ENCODE results near the gene HTR3A. TPM values are rescaled to one million over a fixed set of nuclear protein-coding genes. Genes with fewer than 3 reads are reported as not detected.

Gene HTR3A
- total RNA-seq, 2 donors from 2014 or later = not detected

DNA sequence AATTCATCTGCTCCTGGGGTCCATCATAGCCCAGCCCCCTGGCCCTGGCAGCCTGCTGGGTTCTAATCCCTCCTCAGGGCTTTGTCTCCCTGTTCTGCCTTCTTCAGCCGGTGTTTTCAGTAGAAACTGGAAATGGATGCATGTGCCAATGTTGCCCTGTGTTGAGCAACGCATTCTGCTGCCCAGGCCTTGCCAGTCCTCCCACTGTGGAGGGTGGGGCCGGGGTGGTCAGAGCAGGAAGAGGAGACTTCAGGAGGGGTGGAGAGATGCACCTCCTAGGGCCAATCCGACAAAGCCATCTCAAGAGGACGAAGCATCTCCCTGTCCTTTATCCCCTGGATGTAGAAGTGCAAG lies 57.0 kb downstream of the HTR3A start:
- no peak overlapping the region for H3K4me3 ChIP-seq
- ATAC-seq (ENCODE audit: insufficient number of reproducible peaks, low FRiP score, low read depth) (no peak), DNase-seq (ENCODE audit: low spot score) (no peak)
- no peaks in the 10 kb centered on the region for H3K36me3 ChIP-seq
- no peaks in the 10 kb centered on the region for H3K9me3 ChIP-seq
- peaks cover 2 to 12% of the 10 kb centered on the region in 2 donors for H3K4me1 ChIP-seq (ENCODE audit: control insufficient read depth in 1 of 2, low read depth in 2 of 2)
- no peak overlapping the region for H3K27ac ChIP-seq
- TF ChIP-seq, protein P1, sequence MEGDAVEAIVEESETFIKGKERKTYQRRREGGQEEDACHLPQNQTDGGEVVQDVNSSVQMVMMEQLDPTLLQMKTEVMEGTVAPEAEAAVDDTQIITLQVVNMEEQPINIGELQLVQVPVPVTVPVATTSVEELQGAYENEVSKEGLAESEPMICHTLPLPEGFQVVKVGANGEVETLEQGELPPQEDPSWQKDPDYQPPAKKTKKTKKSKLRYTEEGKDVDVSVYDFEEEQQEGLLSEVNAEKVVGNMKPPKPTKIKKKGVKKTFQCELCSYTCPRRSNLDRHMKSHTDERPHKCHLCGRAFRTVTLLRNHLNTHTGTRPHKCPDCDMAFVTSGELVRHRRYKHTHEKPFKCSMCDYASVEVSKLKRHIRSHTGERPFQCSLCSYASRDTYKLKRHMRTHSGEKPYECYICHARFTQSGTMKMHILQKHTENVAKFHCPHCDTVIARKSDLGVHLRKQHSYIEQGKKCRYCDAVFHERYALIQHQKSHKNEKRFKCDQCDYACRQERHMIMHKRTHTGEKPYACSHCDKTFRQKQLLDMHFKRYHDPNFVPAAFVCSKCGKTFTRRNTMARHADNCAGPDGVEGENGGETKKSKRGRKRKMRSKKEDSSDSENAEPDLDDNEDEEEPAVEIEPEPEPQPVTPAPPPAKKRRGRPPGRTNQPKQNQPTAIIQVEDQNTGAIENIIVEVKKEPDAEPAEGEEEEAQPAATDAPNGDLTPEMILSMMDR (IDR thresholded peaks at IDR 0.05) = no peak
- H3K27me3 ChIP-seq (replicated peaks; ENCODE audit: insufficient read depth) = no peaks in the 10 kb centered on the region

DNA sequence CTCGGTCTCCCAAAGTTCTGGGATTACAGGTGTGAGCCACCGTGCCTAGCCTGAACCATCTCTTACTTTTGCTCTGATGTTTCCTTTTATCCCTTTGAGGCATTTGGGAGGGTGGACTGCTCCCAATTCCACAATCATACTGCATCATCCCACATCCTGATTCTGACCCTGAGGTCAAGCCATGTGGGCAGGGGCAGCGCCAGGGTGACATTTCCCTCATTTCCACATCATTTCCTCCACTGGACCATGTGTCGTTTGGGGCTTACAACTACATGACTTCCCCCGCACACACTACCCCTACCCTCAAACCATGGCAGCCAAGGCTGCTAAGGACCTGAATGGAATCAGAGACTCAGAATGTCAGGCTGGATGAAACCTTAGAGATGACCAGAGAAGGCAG lies 58.2 kb downstream of the HTR3A start:
- no peaks in the 10 kb centered on the region for H3K36me3 ChIP-seq
- no peak overlapping the region for H3K4me3 ChIP-seq
- H3K9me3 ChIP-seq = no peaks in the 10 kb centered on the region
- H3K27ac ChIP-seq = no peak overlapping the region
- ATAC-seq (ENCODE audit: insufficient number of reproducible peaks, low FRiP score, low read depth) (no peak), DNase-seq (ENCODE audit: low spot score) (no peak)
- peaks cover 3 to 22% of the 10 kb centered on the region in 2 donors for H3K4me1 ChIP-seq (ENCODE audit: control insufficient read depth in 1 of 2, low read depth in 2 of 2)
- H3K27me3 ChIP-seq (replicated peaks; ENCODE audit: insufficient read depth) = no peaks in the 10 kb centered on the region
- TF ChIP-seq, protein P1 (IDR thresholded peaks at IDR 0.05) = no peak

DNA sequence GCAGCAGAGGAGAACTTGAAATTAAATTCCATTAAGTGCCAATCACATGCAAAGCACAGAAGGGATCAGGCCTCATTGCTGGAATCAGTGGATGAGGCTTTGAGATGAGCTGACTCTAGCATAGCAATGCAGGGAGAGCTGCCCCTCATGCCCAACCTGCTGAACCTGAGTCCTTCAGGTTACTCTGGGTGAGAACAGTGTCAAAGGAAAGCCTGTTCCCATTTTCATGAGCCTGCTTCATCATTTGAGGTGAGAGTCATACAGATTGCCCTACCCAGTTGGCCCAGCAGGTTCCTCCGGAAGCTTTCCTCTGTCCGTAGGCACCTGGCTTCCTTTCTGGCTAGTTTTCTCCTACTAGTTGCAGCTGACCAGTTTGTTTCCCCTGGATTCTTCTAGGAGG lies 58.7 kb downstream of the HTR3A start:
- no peak overlapping the region for H3K27ac ChIP-seq
- no peaks in the 10 kb centered on the region for H3K36me3 ChIP-seq
- no peak for DNase-seq (ENCODE audit: low spot score)
- no peaks in the 10 kb centered on the region for H3K9me3 ChIP-seq
- TF ChIP-seq, protein P1 (IDR thresholded peaks at IDR 0.05) = no peak
- H3K27me3 ChIP-seq (replicated peaks; ENCODE audit: insufficient read depth) = no peaks in the 10 kb centered on the region
- no peak overlapping the region for H3K4me3 ChIP-seq
- H3K4me1 ChIP-seq (ENCODE audit: control insufficient read depth in 1 of 2, low read depth in 2 of 2) = peaks cover 3 to 22% of the 10 kb centered on the region in 2 donors
- ATAC-seq (ENCODE audit: insufficient number of reproducible peaks, low FRiP score, low read depth) = no peak

DNA sequence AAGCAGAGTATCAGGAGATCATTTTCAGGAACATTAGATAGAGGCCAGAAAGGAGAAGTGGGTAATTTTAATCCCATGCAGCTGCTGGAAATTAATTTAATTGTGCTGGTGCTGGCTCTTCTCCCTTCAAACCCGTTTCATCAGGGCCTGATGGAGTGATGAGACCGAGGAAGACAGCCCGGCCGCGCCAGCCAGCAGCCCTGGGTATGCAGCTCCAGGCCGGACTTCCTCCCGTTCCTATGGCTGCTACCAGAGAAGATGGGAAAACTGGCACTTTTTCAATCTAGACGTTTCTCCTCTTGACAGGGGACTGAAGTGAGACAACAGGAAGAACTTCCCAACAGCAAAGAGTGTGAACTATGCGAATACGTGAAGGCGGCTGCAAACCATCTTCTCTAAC lies 60.0 kb downstream of the HTR3A start:
- no peak for DNase-seq (ENCODE audit: low spot score)
- no peak for ATAC-seq (ENCODE audit: insufficient number of reproducible peaks, low FRiP score, low read depth)
- Histone ChIP-seq H3K4me3 (no peak overlapping the region), H3K4me1 (ENCODE audit: control insufficient read depth in 1 of 2, low read depth in 2 of 2) (peaks cover 3 to 26% of the 10 kb centered on the region in 2 donors), H3K9me3 (no peaks in the 10 kb centered on the region), H3K36me3 (no peaks in the 10 kb centered on the region), H3K27ac (no peak overlapping the region), H3K27me3 (replicated peaks; ENCODE audit: insufficient read depth) (no peaks in the 10 kb centered on the region)
- TF ChIP-seq, protein P1 (IDR thresholded peaks at IDR 0.05) = no peak

DNA sequence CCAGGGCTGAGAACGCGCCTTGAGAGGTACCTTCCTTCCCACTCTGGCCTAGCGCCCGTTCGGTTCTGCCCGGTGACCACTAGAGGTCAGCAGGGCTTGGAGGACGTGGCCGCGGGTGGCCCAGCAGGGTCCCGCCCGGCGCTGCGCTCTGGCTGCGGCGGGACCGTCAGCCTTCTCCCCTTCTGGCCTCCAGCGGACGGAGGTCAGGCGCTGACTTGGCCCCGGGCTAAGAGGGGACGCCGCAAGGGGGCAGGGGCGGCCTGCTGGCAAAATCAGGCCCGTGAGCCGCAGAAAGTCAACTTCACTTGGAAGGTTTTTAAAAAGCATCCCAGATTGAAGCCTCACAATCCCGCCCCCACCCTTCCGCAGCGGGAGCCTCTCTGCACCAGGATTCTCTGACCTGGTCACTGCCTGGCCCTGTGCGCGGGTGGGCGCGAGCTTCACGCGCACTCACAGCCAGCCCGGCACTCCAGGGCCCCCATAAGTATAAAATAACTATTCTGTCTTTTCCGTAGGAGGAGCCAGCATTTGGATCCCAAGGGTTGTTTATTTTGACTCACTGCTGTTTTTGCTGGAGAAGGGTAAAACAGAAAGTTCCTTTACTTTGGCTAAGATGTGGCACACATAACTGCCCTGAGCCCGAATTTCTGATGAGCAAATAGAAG lies 61.4 kb downstream of the HTR3A start:
- Histone ChIP-seq H3K9me3 (no peaks in the 10 kb centered on the region), H3K27ac (peak overlapping the region; percentile 75 to 81), H3K27me3 (replicated peaks; ENCODE audit: insufficient read depth) (no peaks in the 10 kb centered on the region), H3K4me3 (peak overlapping the region; percentile 68), H3K4me1 (ENCODE audit: control insufficient read depth in 1 of 2, low read depth in 2 of 2) (peaks cover 6 to 39% of the 10 kb centered on the region in 2 donors), H3K36me3 (no peaks in the 10 kb centered on the region)
- TF ChIP-seq, protein P1 (IDR thresholded peaks at IDR 0.05) = peak; percentile 84
- DNase-seq (ENCODE audit: low spot score) (no peak), ATAC-seq (ENCODE audit: insufficient number of reproducible peaks, low FRiP score, low read depth) (peak; percentile 77)
